HEK293T (cell line): ENCODE data around the gene SLC34A1.

Experiments used
- CTCF ChIA-PET: fragments of 350-600 bp; formaldehyde crosslinking; extraction: SDS; loops from one replicate; lab custom pipeline; 2021; ENCODE audit warnings: antibody characterized with exemption, inconsistent platforms; lab: Yijun Ruan, JAX
- POLR2A ChIA-PET: fragments of 350-600 bp; formaldehyde crosslinking; extraction: SDS; loops from one replicate; lab custom pipeline; 2020; ENCODE audit warnings: antibody characterized with exemption, inconsistent platforms; lab: Yijun Ruan, JAX
- DNase-seq: peaks from one replicate; pipeline ENCODE4 v3.0.0; 2012; ENCODE audit warnings: mixed read lengths; ENCODE audit errors: extremely low spot score
- ARNT ChIP-seq: fragments of 450-650 bp; IDR thresholded peaks from 2 replicates; pipeline ENCODE4 v1.6.1; 2017; ENCODE audit warnings: mild to moderate bottlenecking
- BHLHE40 ChIP-seq: fragments of 450-650 bp; IDR thresholded peaks from 2 replicates; pipeline ENCODE4 v1.6.1; 2016; ENCODE audit warnings: mild to moderate bottlenecking, moderate library complexity, borderline replicate concordance
- CTBP1 ChIP-seq: fragments of 450-650 bp; IDR thresholded peaks from 2 replicates; pipeline ENCODE4 v1.6.1; 2016; ENCODE audit warnings: borderline replicate concordance
- ELF4 ChIP-seq: fragments of 450-650 bp; IDR thresholded peaks from 2 replicates; pipeline ENCODE4 v1.6.1; 2017; ENCODE audit warnings: antibody characterized with exemption
- FOXA1 ChIP-seq: fragments of 450-650 bp; IDR thresholded peaks from 2 replicates; pipeline ENCODE4 v1.6.1; 2016; ENCODE audit warnings: mild to moderate bottlenecking
- FOXK2 ChIP-seq: fragments of 450-650 bp; IDR thresholded peaks from 2 replicates; pipeline ENCODE4 v1.6.1; 2016; ENCODE audit warnings: mild to moderate bottlenecking
- FOXM1 ChIP-seq: fragments of 450-650 bp; IDR thresholded peaks from 2 replicates; pipeline ENCODE4 v1.6.1; 2017; ENCODE audit warnings: mild to moderate bottlenecking, borderline replicate concordance
- HDGF ChIP-seq: fragments of 450-650 bp; IDR thresholded peaks from 2 replicates; pipeline ENCODE4 v1.6.1; 2017; ENCODE audit warnings: antibody characterized with exemption, borderline replicate concordance
- L3MBTL2 ChIP-seq: fragments of 450-650 bp; conservative IDR thresholded peaks from 2 replicates; pipeline ENCODE4 v1.6.1; 2016; ENCODE audit warnings: mild to moderate bottlenecking
- LEF1 ChIP-seq: fragments of 450-650 bp; IDR thresholded peaks from 2 replicates; pipeline ENCODE4 v1.6.1; 2017; ENCODE audit warnings: mild to moderate bottlenecking, borderline replicate concordance
- NFRKB ChIP-seq: fragments of 450-650 bp; IDR thresholded peaks from 2 replicates; pipeline ENCODE4 v1.6.1; 2016; ENCODE audit warnings: mild to moderate bottlenecking, moderate library complexity
- PKNOX1 ChIP-seq: fragments of 450-650 bp; IDR thresholded peaks from 2 replicates; pipeline ENCODE4 v1.6.1; 2016
- SP1 ChIP-seq: fragments of 450-650 bp; IDR thresholded peaks from 2 replicates; pipeline ENCODE4 v1.6.1; 2017
- SUZ12 ChIP-seq: fragments of 450-650 bp; IDR thresholded peaks from 2 replicates; pipeline ENCODE4 v1.6.1; 2016; ENCODE audit warnings: mild to moderate bottlenecking
- TARDBP ChIP-seq: fragments of 450-650 bp; IDR thresholded peaks from 2 replicates; pipeline ENCODE4 v1.6.1; 2016
- ZNF384 ChIP-seq: fragments of 450-650 bp; IDR thresholded peaks from 2 replicates; pipeline ENCODE4 v1.6.1; 2016

SLC34A1 gene

DNA sequence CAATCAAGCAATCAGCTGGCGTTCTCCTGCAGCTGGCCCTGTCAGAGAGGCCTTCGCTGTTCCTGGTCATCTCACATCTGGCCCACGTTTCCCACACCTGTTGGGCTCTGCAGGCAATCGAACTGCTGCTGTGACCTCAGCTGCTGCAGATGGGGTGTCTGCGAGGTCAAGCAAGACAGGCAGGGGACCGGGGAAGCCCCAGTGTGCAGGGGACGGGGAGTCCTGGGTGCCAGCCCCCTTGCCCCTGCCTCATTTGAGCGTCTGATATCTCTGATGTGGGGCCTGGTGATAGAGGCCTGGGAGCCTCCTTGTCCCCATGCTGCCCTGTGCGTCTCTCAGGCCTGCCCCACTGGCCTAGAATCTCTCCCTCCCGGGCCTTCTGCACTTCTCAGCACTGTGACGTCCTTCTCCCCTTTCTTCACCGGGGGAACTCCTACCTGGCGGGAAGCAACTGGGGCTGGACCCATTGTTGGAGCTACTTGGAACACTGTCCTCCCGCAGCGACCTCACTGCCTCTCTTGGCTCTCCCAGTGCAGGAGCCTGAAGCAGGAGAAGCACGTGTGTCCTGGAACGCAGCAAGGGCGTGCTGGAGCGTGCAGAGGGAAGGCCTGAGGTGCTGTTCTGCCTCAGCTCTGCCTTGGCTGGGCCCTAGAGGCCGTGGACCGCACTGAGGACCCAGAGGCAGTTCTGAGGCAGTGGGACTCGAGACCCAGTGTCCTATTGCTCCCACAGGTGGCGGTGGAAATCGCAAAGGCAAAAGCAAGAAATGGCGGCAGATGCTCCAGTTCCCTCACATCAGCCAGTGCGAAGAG lies 46.1 kb downstream of the SLC34A1 start:
- ChIA-PET POLR2A (interaction anchor here (0.9 kb wide), 1 partner anchor 28 kb away, joined by 3 read pairs; no protein-coding TSS in a partner anchor), CTCF (interaction anchor here (0.6 kb wide), 1 partner anchor 121 kb away, joined by 3 read pairs; no protein-coding TSS in a partner anchor)
- no peak for DNase-seq
- TF ChIP-seq LEF1 (no peak), FOXM1 (no peak), HDGF (no peak), L3MBTL2 (no peak), PKNOX1 (no peak), TARDBP (no peak), NFRKB (no peak), ARNT (no peak), BHLHE40 (no peak), SP1 (no peak), CTBP1 (no peak)

DNA sequence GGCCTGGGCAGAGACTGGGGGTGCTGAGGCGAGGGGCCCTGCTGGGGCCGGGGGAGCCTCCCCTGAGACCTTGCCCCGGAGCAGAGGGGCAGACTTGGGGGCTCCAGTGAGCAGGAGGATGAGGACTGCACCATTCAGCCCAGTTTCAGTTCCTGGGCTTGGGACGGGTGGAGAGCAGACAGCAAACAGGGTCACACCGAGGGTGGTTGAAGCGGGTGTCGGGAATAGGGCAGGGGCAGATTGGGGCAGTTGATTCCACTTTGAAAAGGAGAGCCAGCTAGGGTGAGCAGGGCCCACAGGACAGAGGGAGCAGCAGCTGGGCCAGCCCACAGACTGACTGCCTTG lies 46.7 kb downstream of the SLC34A1 start:
- TF ChIP-seq SUZ12 (no peak), NFRKB (no peak), SP1 (no peak), FOXA1 (no peak), ELF4 (no peak), HDGF (no peak), BHLHE40 (no peak), PKNOX1 (no peak), CTBP1 (no peak), ZNF384 (no peak), FOXK2 (no peak), ARNT (no peak), L3MBTL2 (no peak), FOXM1 (no peak), LEF1 (no peak)
- ChIA-PET POLR2A (no interaction called here), CTCF (no interaction called here)
- no peak for DNase-seq

DNA sequence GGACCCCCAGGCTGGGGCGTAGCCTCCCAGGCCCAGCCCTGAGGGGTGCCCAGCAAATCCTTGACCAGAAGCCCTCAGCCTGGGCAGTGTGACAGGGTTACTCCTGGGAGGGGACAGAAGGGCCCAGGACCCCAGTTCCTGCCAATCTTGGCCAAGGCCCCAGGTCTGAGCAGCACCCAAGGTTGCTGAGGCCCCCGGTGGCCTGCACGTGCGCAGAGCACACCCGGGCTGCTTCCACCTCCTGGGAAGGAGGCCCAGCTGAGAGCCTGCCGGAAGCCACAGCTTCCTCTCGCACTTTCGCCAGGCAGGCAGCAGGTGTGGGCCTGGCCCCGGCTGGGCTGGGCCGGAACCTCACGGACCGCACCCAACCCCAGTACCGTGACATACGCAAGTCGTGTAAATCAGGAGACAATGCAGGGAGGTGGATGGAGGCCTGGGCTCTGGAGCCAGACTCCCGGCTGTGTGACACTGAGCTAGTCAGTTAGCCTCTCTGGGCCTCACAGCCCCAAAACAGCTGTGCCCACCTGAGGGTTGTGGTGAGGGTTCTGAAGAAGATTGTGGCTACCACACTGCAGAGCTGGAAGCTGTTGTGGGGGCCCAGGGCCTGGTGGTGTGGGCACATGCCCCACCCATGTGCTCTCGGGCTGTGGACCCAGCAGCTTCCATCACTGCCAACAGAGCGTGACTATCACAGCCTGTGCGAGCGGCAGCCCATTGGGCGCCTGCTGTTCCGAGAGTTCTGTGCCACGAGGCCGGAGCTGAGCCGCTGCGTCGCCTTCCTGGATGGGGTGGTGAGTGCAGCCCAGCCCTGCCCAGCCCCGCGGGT lies 47.3 kb downstream of the SLC34A1 start:
- no peak for DNase-seq
- no peak for TF ChIP-seq PKNOX1
- no peak for TF ChIP-seq FOXA1
- no peak for TF ChIP-seq NFRKB
- no peak for TF ChIP-seq FOXM1
- TF ChIP-seq SP1 = no peak
- no peak for TF ChIP-seq SUZ12
- TF ChIP-seq FOXK2 = no peak
- TF ChIP-seq TARDBP = no peak
- ChIA-PET POLR2A (no interaction called here), CTCF (no interaction called here)

- no peak for DNase-seq
- TF ChIP-seq LEF1 (no peak), SUZ12 (no peak), FOXA1 (no peak), NFRKB (no peak), ARNT (no peak), PKNOX1 (no peak), FOXK2 (no peak), SP1 (no peak), FOXM1 (no peak), BHLHE40 (no peak), L3MBTL2 (no peak), ZNF384 (no peak), ELF4 (no peak), TARDBP (no peak), CTBP1 (no peak), HDGF (no peak)
- ChIA-PET POLR2A (no interaction called here), CTCF (no interaction called here)
These were observed 48.1 kb downstream of the SLC34A1 start for GRCh38 chr5:177432143-177432838.
